Dermis microvascular lymphatic vessel endothelial cell (primary cell): ENCODE results near the gene RTP2. TPM values are rescaled to one million over a fixed set of nuclear protein-coding genes. Genes with fewer than 3 reads are reported as not detected.

ENCODE experiments used
- DNase-seq, 2 donors: peaks; one replicate each; pipeline versions ENCODE4 v3.0.0 to v3.0.0-alpha.2; 2010; ENCODE audit warnings: low read depth in 2 of 2
- total RNA-seq: library from RNA; depleted of rRNA; stranded (reverse); fragments of >200 nt; gene quantifications from 2 replicates; pipeline ENCODE4 v1.2.1, GENCODE V29; 2014

The RTP2 gene
- total RNA-seq = not detected in 2 replicates

DNA sequence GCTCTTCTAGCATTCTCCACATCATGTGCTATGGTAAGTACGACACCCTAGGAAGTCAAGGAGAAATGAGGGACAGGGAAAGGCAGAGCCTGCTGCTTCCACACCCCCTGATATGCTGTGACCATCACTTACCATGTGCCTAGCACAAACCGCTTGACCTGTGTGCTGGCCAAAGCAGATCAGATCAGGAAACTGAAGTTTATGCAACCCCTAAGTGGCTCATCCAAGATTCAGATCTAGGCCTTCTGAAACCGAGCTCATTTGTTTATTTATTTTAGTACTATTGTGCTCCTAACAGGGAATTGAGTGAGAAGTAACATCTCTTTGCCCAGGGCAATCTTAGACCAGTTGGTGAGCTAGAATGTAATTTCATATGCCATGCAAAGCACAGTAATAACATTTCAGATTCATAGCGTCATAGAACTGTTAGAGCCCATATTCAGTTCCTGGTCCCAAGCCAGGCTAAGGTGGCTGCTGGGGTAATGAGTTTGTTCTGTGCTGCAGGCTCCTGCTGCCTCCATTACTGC lies at the start of gene RTP2:
Gene RTP2 (minus strand): TSS at position 51 of the 527 bp plus-strand sequence. CDS start 429 bp downstream, outside the sequence.
- no peak for DNase-seq

DNA sequence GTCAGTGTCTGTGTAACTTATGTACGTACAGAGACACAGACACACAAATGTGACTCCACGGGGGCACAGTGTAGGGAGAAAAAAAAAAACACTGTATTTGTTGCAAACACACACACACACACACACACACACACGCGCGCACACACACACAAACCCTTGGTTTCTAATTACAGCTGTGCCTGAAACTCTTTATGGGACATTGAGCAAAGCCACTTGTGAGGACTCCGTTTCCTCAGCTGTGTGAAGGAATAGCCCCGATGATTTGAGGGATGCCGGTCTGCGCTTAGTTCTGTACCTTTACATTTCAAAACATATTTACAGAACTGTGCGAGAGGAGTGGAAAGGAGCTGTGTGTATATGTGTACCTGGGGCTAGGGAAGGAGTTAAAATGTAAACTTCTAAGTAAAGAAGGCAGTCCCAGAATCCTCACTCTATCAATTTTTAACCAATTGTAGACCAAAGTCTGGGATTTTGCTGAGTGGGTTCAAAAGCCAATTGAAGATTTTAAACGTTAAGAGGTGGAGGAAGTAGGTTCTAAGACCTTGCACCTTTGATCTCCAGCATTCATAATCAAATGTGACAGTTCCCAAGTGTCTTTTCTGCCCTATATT lies 48.3 kb upstream of the RTP2 start:
- DNase-seq = no peak

DNA sequence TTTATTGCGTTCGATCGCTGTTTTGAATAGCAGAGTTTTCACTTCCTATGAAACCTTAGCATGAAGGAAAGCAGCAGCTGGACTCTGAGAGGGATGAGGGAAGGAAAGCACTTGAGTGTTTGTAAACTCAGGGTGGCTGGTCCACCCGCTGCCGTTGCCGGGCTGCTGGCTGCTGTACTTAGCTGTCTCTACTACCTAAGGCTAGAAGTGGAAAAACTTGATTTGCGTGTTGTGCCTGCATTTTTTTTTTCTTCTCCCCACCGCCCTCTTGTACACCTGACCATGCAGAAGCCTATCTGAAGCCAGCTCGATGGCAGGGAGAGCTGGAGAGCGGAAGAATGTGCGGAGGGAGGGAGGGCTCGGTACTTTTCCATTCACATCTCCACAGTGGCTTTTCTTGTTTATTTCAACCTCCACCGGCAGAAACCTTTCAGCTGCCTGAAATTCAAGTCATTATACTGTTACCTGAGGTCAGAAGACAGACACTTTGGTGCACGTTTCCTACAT lies 47.7 kb upstream of the RTP2 start:
- DNase-seq = peak; percentile 61 to 84

GRCh38 chr3:187748050-187748481 lies 45.7 kb upstream of the RTP2 start:
- peak; percentile 45 to 82 for DNase-seq

- DNase-seq = no peak
Measured at GRCh38 chr3:187747506-187747905, 45.1 kb upstream of the RTP2 start.

- DNase-seq = no peak
Measured at GRCh38 chr3:187746442-187747281, 44.3 kb upstream of the RTP2 start.

- DNase-seq = no peak
Measured at GRCh38 chr3:187746059-187746441, 43.7 kb upstream of the RTP2 start.

GRCh38 chr3:187745201-187746058 lies 43.1 kb upstream of the RTP2 start, which contains the start of gene BCL6:
Gene BCL6 (minus strand): TSS chr3:187745468. CDS start chr3:187733693, 11,775 bp downstream.
- peak; percentile 77 to 96 for DNase-seq

- peak in 1 of 2 donors; percentile 66 for DNase-seq
Measured at GRCh38 chr3:187744169-187745151, 42.1 kb upstream of the RTP2 start.

DNA sequence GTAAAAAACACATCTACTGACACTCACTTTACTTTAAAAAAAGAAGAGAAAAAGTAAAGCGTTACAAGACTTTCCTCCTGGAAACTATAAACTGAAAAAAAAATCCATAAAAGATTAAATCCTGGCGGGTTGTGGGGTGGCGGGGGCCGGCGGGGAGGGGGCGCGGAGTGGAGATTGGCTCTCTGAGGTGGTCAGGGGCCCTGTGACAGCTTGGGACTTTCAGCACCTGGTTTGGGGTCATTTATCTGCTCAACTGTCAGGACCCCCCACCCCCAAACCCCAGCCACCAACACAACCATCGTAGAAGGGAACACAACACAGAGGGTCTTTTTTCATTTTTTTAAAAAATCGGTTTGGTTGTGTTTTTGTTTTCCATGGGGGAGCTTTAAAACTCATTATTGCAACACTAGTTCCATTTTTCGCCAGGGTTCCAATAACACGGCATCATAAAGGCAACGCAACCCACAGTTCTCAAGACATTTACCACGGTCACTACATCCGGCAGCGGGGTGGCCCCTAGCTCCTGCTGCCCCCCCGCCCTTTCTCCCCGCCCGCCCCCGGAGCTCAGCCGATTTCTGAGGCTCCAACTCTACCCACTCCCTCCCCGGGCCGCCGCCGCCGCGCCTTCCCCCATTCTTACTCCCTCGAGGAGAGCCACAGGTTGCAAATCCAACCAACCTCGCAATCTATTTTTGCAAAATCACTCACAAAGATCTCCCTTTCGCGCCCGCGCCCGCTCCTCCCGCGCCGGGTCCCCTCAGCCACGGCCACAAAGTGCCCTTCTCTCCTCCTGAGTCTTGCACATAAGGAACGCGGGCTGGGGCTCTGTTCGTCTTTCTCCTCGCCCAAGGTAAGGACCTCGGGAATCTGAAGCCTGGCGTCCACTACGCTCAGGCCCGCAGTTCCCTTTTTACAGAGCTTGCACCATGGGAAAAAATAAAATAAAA lies 41.1 kb upstream of the RTP2 start:
- peak in 1 of 2 donors; percentile 23 for DNase-seq

GRCh38 chr3:187742351-187743171 lies 40.2 kb upstream of the RTP2 start:
- DNase-seq = no peak

GRCh38 chr3:187741403-187742350 lies 39.3 kb upstream of the RTP2 start:
- DNase-seq = peak; percentile 35 to 77

- peak in 1 of 2 donors; percentile 56 for DNase-seq
Measured at GRCh38 chr3:187740421-187741399, 38.4 kb upstream of the RTP2 start.

- peak in 1 of 2 donors; percentile 80 for DNase-seq
Measured at GRCh38 chr3:187739561-187740332, 37.4 kb upstream of the RTP2 start.

DNA sequence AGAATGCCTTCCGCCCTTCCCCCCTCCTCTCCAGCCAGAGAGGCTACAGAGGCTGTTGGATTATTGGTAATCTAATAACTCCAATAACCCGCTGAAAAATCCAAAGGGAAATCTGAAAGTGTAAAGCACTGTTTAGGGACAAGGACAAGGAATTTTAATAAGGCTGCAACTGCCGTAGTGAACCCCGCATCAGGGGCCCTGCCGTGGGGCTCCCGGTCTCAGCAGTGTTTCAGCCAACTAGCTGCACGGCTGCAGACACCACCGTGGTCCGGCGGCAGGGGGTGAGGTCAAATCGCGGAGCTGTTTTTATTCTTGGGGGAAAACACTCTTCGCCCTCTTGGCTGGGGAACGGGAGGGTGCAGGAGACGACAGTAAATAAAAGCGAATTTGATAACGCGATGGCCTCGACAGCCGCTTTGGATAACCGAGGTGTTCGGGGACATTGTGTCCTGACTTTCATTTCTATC lies 36.8 kb upstream of the RTP2 start:
- peak in 1 of 2 donors; percentile 23 for DNase-seq
